Right cardiac atrium (tissue), 5 donors: ENCODE results near the gene NR2F6. TPM values are rescaled to one million over a fixed set of nuclear protein-coding genes. Genes with fewer than 3 reads are reported as not detected.

ENCODE experiments used
- ATAC-seq, 2 donors: fragments of 200-7000 bp; cut with Tn5 transposase; one replicate each; pipeline versions ENCODE4 v1.8.0 to v1.9.1; 2020; ENCODE audit warnings: moderate library complexity in 2 of 2, mild to moderate bottlenecking in 1 of 2
- DNase-seq, 3 donors: peaks; one replicate each; pipeline ENCODE4 v3.0.0-alpha.2; 2020
- H3K27ac ChIP-seq: one replicate; pipeline ENCODE4 v1.5.1; 2013; ENCODE audit warnings: mild to moderate bottlenecking, low read length, control low read depth, moderate library complexity
- H3K27me3 ChIP-seq: one replicate; pipeline ENCODE4 v1.6.1; 2013; ENCODE audit not compliant: control insufficient read depth, insufficient read depth
- H3K4me1 ChIP-seq: one replicate; pipeline ENCODE4 v1.6.1; 2013; ENCODE audit warnings: low read length; ENCODE audit not compliant: control insufficient read depth, insufficient read depth
- H3K4me3 ChIP-seq: one replicate; pipeline ENCODE4 v1.5.1; 2013; ENCODE audit warnings: low read length, control low read depth
- H3K9me3 ChIP-seq: one replicate; pipeline ENCODE4 v1.6.1; 2013; ENCODE audit warnings: low read length; ENCODE audit not compliant: control insufficient read depth
- WGBS: extraction: QIAGEN DNeasy Blood & Tissue Kit; methylation state at CpG from one replicate; pipeline ENCODE4 v1.1.7; 2013; 5-methylcytosine and 5-hydroxymethylcytosine counted together
- intact Hi-C, 4 donors: fragments of 100-400 bp; cut with DNase I; formaldehyde crosslinking; loops; one replicate each; pipeline versions ENCODE4 v1.11.0 to v1.14.0; 2022 to 2023
- polyA plus RNA-seq: library from polyadenylated mRNA; stranded (reverse); fragments of 200-250 nt; gene quantifications from one replicate; pipeline ENCODE4 v1.2.3, GENCODE V29; 2013
- total RNA-seq, 4 donors: library from RNA; stranded (reverse); fragmentation: NEBNext Ultra II Directional; extraction: Animal tissue kit (Norgen Biotek cat#: 25700); gene quantifications; one replicate each; pipeline ENCODE4 v1.2.1, GENCODE V29; 2021
- donor health status: healthy with polysubstance abuse.
- donor health status: DM: no; HTN: yes; CAD: no.
- donor health status: DM: no; HTN: no; CAD: no.
- donor health status: DM: no; HTN: yes; CAD: no; lungs with severe emphysema.
- donor health status: DM: yes; HTN: yes; CAD: no.

The NR2F6 gene
- total and polyA plus RNA-seq, 5 donors = 28.6 to 57.5 (median 45.1) TPM

- Histone ChIP-seq H3K9me3 (no peaks in the 10 kb centered on the region), H3K4me3 (no peak overlapping the region), H3K4me1 (peaks cover 1% of the 10 kb centered on the region), H3K27me3 (no peaks in the 10 kb centered on the region), H3K27ac (no peak overlapping the region)
- peak in 1 of 3 donors; percentile 62 for DNase-seq
- intact Hi-C loops = no loop called here
- ATAC-seq = no peak
- 87% methylated on average over 18 of the region's 18 CpGs for WGBS
Measured at GRCh38 chr19:17236811-17237543, 8.7 kb downstream of the NR2F6 start.

GRCh38 chr19:17235971-17236777 lies 9.5 kb downstream of the NR2F6 start:
- no peak overlapping the region for H3K27ac ChIP-seq
- intact Hi-C loops = no loop called here
- WGBS = 7% methylated on average over 24 of the region's 27 CpGs
- H3K4me1 ChIP-seq = peaks cover 1% of the 10 kb centered on the region
- H3K4me3 ChIP-seq = peak overlapping the region; percentile 57
- H3K9me3 ChIP-seq = no peaks in the 10 kb centered on the region
- H3K27me3 ChIP-seq = no peaks in the 10 kb centered on the region
- ATAC-seq (peak; percentile 17 to 32), DNase-seq (peak in 2 of 3 donors; percentile 69 to 79)

- Histone ChIP-seq H3K4me3 (peak overlapping the region; percentile 57), H3K27me3 (no peaks in the 10 kb centered on the region), H3K27ac (peak overlapping the region; percentile 27), H3K4me1 (peaks cover 1% of the 10 kb centered on the region), H3K9me3 (no peaks in the 10 kb centered on the region)
- WGBS = 3% methylated on average over 80 of the region's 80 CpGs
- ATAC-seq = peak; percentile 87 to 88
- peak; percentile 80 to 92 (median 90) for DNase-seq
- intact Hi-C loops = no loop called here
Measured at GRCh38 chr19:17235300-17235970, 10.3 kb downstream of the NR2F6 start.

GRCh38 chr19:17234911-17235299 lies 10.8 kb downstream of the NR2F6 start:
- intact Hi-C loops = no loop called here
- WGBS = 29% methylated on average over 11 of the region's 11 CpGs

GRCh38 chr19:17232258-17232657 lies 13.5 kb downstream of the NR2F6 start:
- DNase-seq (peak in 1 of 3 donors; percentile 57), ATAC-seq (no peak)
- 86% methylated on average over 25 of the region's 25 CpGs for WGBS
- peaks cover 1% of the 10 kb centered on the region for H3K4me1 ChIP-seq
- H3K27ac ChIP-seq = no peak overlapping the region
- no peaks in the 10 kb centered on the region for H3K27me3 ChIP-seq
- H3K4me3 ChIP-seq = no peak overlapping the region
- intact Hi-C loops = no loop called here
- H3K9me3 ChIP-seq = no peaks in the 10 kb centered on the region

More at GRCh38 chr19:17234911-17235299, 10.8 kb downstream of the NR2F6 start:
- H3K4me3 ChIP-seq = peak overlapping the region; percentile 57
- no peaks in the 10 kb centered on the region for H3K9me3 ChIP-seq
- no peak overlapping the region for H3K27ac ChIP-seq
- peak; percentile 73 to 79 for ATAC-seq
- peaks cover 1% of the 10 kb centered on the region for H3K4me1 ChIP-seq
- DNase-seq = peak; percentile 63 to 86 (median 84)
- no peaks in the 10 kb centered on the region for H3K27me3 ChIP-seq

- intact Hi-C loops = no loop called here
Measured at GRCh38 chr19:17229890-17230289, 15.8 kb downstream of the NR2F6 start.

GRCh38 chr19:17227798-17228367 lies 17.8 kb downstream of the NR2F6 start:
- 70% methylated on average over 13 of the region's 13 CpGs for WGBS
- intact Hi-C loops = no loop called here
- no peaks in the 10 kb centered on the region for H3K4me1 ChIP-seq
- DNase-seq = peak in 1 of 3 donors; percentile 50
- no peaks in the 10 kb centered on the region for H3K9me3 ChIP-seq
- H3K27ac ChIP-seq = no peak overlapping the region
- no peak overlapping the region for H3K4me3 ChIP-seq
- no peaks in the 10 kb centered on the region for H3K27me3 ChIP-seq
- no peak for ATAC-seq

More at GRCh38 chr19:17229890-17230289, 15.8 kb downstream of the NR2F6 start:
- no peak overlapping the region for H3K27ac ChIP-seq
- ATAC-seq (no peak), DNase-seq (no peak)
- H3K9me3 ChIP-seq = no peaks in the 10 kb centered on the region
- no peak overlapping the region for H3K4me3 ChIP-seq
- no peaks in the 10 kb centered on the region for H3K27me3 ChIP-seq
- H3K4me1 ChIP-seq = no peaks in the 10 kb centered on the region
- WGBS = 96% methylated on average over 3 of the region's 3 CpGs

- H3K27ac ChIP-seq = peak within 1 kb of the TSS; percentile 97
- peak; percentile 99 to 100 (median 99) for DNase-seq
- H3K4me1 ChIP-seq = no peaks in the 10 kb centered on the region
- ATAC-seq = peak; percentile 97 to 98
- H3K4me3 ChIP-seq = peak within 1 kb of the TSS; percentile 86
- intact Hi-C loops = no loop called here
- H3K9me3 ChIP-seq = no peaks in the 10 kb centered on the region
- H3K27me3 ChIP-seq = no peaks in the 10 kb centered on the region
- WGBS = under 1% methylated on average over 90 of the region's 90 CpGs
Measured at GRCh38 chr19:17226002-17226933, 19.5 kb downstream of the NR2F6 start, which contains the start of gene OCEL1. TSS of gene OCEL1 (plus strand) at chr19:17226226. CDS start at chr19:17226248, 22 bp downstream.

- H3K9me3 ChIP-seq = no peaks in the 10 kb centered on the region
- no peak overlapping the region for H3K27ac ChIP-seq
- intact Hi-C loops = no loop called here
- DNase-seq (no peak), ATAC-seq (no peak)
- H3K4me3 ChIP-seq = no peak overlapping the region
- H3K27me3 ChIP-seq = no peaks in the 10 kb centered on the region
- no peaks in the 10 kb centered on the region for H3K4me1 ChIP-seq
- 86% methylated on average over 10 of the region's 10 CpGs for WGBS
Measured at GRCh38 chr19:17225053-17225452, 20.7 kb downstream of the NR2F6 start.
